H1 (cell line): ENCODE results near the gene BCAS3. TPM values are rescaled to one million over a fixed set of nuclear protein-coding genes. Genes with fewer than 3 reads are reported as not detected.

Experiments used
- CTCF ChIA-PET: fragments of 300-600 bp; sonication (Branson Sonifier 250); formaldehyde crosslinking; loops from one replicate; lab custom pipeline; 2021; ENCODE audit not compliant: partially characterized antibody; lab: Charles Lee
- POLR2A ChIA-PET: fragments of 300-600 bp; sonication (Branson Sonifier 250); formaldehyde crosslinking; loops from one replicate; lab custom pipeline; 2021; ENCODE audit warnings: inconsistent platforms; ENCODE audit not compliant: partially characterized antibody; lab: Charles Lee
- DNase-seq, 2 experiments: peaks; one replicate each; pipeline versions ENCODE4 v3.0.0 to v3.0.0-alpha.2; 2010 to 2022; ENCODE audit warnings: low spot score in 2 of 2, low read depth in 1 of 2, mixed read lengths in 1 of 2
- FAIRE-seq: peaks from 2 replicates; lab custom pipeline; 2011; peaks lifted over from hg19 to GRCh38; lab: Jason Lieb, UNC
- H2AFZ ChIP-seq: 2 replicates; pipeline ENCODE4 v1.8.1; 2012; ENCODE audit warnings: low read length, inconsistent platforms
- H2AK5ac ChIP-seq: 2 replicates; pipeline ENCODE4 v1.6.1; 2013; ENCODE audit warnings: low read depth, low read length
- H2BK120ac ChIP-seq: replicated peaks from 2 replicates; pipeline ENCODE3; 2013; ENCODE audit warnings: low read depth, low read length, inconsistent platforms
- H2BK12ac ChIP-seq: 2 replicates; pipeline ENCODE4 v1.6.1; 2013; ENCODE audit warnings: low read depth, low read length
- H2BK15ac ChIP-seq: 2 replicates; pipeline ENCODE4 v1.6.1; 2013; ENCODE audit warnings: low read length
- H2BK20ac ChIP-seq: 2 replicates; pipeline ENCODE4 v1.6.1; 2013; ENCODE audit warnings: low read length
- H2BK5ac ChIP-seq: 2 replicates; pipeline ENCODE4 v1.6.1; 2013; ENCODE audit warnings: low read depth, low read length
- H3K14ac ChIP-seq: 2 replicates; pipeline ENCODE4 v1.6.1; 2013; ENCODE audit warnings: inconsistent platforms; ENCODE audit not compliant: insufficient read length
- H3K18ac ChIP-seq: 2 replicates; pipeline ENCODE4 v1.6.1; 2013; ENCODE audit warnings: low read length; ENCODE audit errors: extremely low read depth
- H3K23ac ChIP-seq: 2 replicates; pipeline ENCODE4 v1.6.1; 2013; ENCODE audit warnings: inconsistent platforms; ENCODE audit not compliant: insufficient read length
- H3K23me2 ChIP-seq: 2 replicates; pipeline ENCODE4 v1.6.1; 2013; ENCODE audit warnings: low read depth, low read length
- H3K27ac ChIP-seq: 2 replicates; pipeline ENCODE4 v1.6.1; 2011; ENCODE audit warnings: low read depth, low read length, inconsistent platforms
- H3K27me3 ChIP-seq, 4 experiments: replicated peaks in 1 of 4; 1 replicate in 1 of 4; 2 replicates in 3 of 4; pipeline versions ENCODE4 v1.6.1 to v1.8.1; 2011 to 2013; ENCODE audit warnings: low read length in 3 of 4, mild to moderate bottlenecking in 3 of 4, inconsistent platforms in 2 of 4, mixed read lengths in 2 of 4, moderate library complexity in 1 of 4; ENCODE audit not compliant: control insufficient read depth in 3 of 4, insufficient read depth in 3 of 4; ENCODE audit errors: extremely low read depth in 1 of 4
- H3K36me3 ChIP-seq, 4 experiments: 2 replicates each; pipeline versions ENCODE4 v1.6.1 to v1.8.1; 2011 to 2013; ENCODE audit warnings: mild to moderate bottlenecking in 4 of 4, low read length in 3 of 4, moderate library complexity in 2 of 4, control low read depth in 1 of 4, inconsistent platforms in 1 of 4; ENCODE audit not compliant: insufficient read depth in 4 of 4, control insufficient read depth in 2 of 4
- H3K4ac ChIP-seq: replicated peaks from 2 replicates; pipeline ENCODE3; 2013; ENCODE audit warnings: low read length, low read depth, mixed read lengths, inconsistent platforms; ENCODE audit not compliant: insufficient read length
- H3K4me1 ChIP-seq, 4 experiments: replicated peaks in 1 of 4; 1 replicate in 1 of 4; 2 replicates in 3 of 4; pipeline versions ENCODE4 v1.6.1 to v1.8.1; 2011 to 2013; ENCODE audit warnings: low read length in 3 of 4, inconsistent platforms in 2 of 4, mixed read lengths in 1 of 4; ENCODE audit not compliant: insufficient read depth in 4 of 4, control insufficient read depth in 3 of 4
- H3K4me2 ChIP-seq, 2 experiments: 2 replicates each; pipeline versions ENCODE4 v1.6.1 to v1.8.1; 2011 to 2013; ENCODE audit warnings: low read depth in 2 of 2, low read length in 2 of 2, control low read depth in 1 of 2, inconsistent platforms in 1 of 2, mild to moderate bottlenecking in 1 of 2; ENCODE audit not compliant: insufficient read depth in 1 of 2
- H3K4me3 ChIP-seq, 4 experiments: fragments of 200-600, 300-600 bp in 1 of 4; sonication (generic), shearing (Covaris generic), sonication (Bioruptor Twin) in 1 of 4; 2 replicates each; pipeline versions ENCODE4 v1.5.1 to v1.8.1; 2011 to 2016; ENCODE audit warnings: low read length in 4 of 4, low read depth in 3 of 4, control low read depth in 2 of 4, inconsistent platforms in 2 of 4, mild to moderate bottlenecking in 2 of 4, mixed read lengths in 1 of 4, moderate library complexity in 1 of 4; ENCODE audit not compliant: insufficient read depth in 2 of 4; ENCODE audit errors: extremely low read depth in 1 of 4
- H3K56ac ChIP-seq: replicated peaks from 2 replicates; pipeline ENCODE3; 2013; ENCODE audit warnings: low read depth, mild to moderate bottlenecking, mixed read lengths, low read length, inconsistent platforms; ENCODE audit not compliant: insufficient read length
- H3K79me1 ChIP-seq: 2 replicates; pipeline ENCODE4 v1.6.1; 2013; ENCODE audit warnings: low read depth, low read length, control low read depth
- H3K79me2 ChIP-seq, 2 experiments: 2 replicates each; pipeline versions ENCODE4 v1.6.1 to v1.8.1; 2012 to 2013; ENCODE audit warnings: low read length in 2 of 2, mild to moderate bottlenecking in 2 of 2, inconsistent platforms in 1 of 2; ENCODE audit not compliant: insufficient read depth in 2 of 2, control insufficient read depth in 1 of 2
- H3K9ac ChIP-seq, 4 experiments: replicated peaks in 1 of 4; 1 replicate in 1 of 4; 2 replicates in 3 of 4; pipeline versions ENCODE4 v1.6.1 to v1.8.1; 2011 to 2013; ENCODE audit warnings: low read depth in 3 of 4, low read length in 3 of 4, control low read depth in 2 of 4, mild to moderate bottlenecking in 2 of 4, moderate library complexity in 2 of 4, inconsistent platforms in 1 of 4; ENCODE audit errors: extremely low read depth in 1 of 4
- H3K9me3 ChIP-seq, 2 experiments: 2 replicates each; pipeline versions ENCODE4 v1.6.1 to v1.8.1; 2012 to 2013; ENCODE audit warnings: mild to moderate bottlenecking in 2 of 2, moderate library complexity in 2 of 2, control low read depth in 1 of 2, inconsistent platforms in 1 of 2, low read depth in 1 of 2, low read length in 1 of 2, mixed read lengths in 1 of 2; ENCODE audit not compliant: insufficient read depth in 2 of 2
- H4K20me1 ChIP-seq, 2 experiments: replicated peaks in 1 of 2; 2 replicates each; pipeline versions ENCODE3 to v1.8.1; 2011 to 2013; ENCODE audit warnings: inconsistent platforms in 2 of 2, low read length in 2 of 2, mild to moderate bottlenecking in 1 of 2; ENCODE audit not compliant: insufficient read depth in 2 of 2, control insufficient read depth in 1 of 2
- H4K5ac ChIP-seq: 2 replicates; pipeline ENCODE4 v1.6.1; 2013; ENCODE audit warnings: low read length, low read depth, mixed read lengths, inconsistent platforms; ENCODE audit not compliant: insufficient read length
- H4K8ac ChIP-seq: 2 replicates; pipeline ENCODE4 v1.8.0; 2013; ENCODE audit warnings: mild to moderate bottlenecking, moderate library complexity, low read length, inconsistent platforms; ENCODE audit not compliant: insufficient read depth; ENCODE audit errors: extremely low read depth
- H4K91ac ChIP-seq: replicated peaks from 2 replicates; pipeline ENCODE3; 2013; ENCODE audit warnings: low read length, mixed read lengths, inconsistent platforms; ENCODE audit not compliant: insufficient read length
- CBX8 ChIP-seq: fragments of 300-800, 300-1000 bp; sonication (generic); IDR thresholded peaks from 2 replicates; pipeline ENCODE4 v1.7.1; 2016; ENCODE audit warnings: low read depth, low read length, borderline replicate concordance
- CHD1 ChIP-seq: IDR thresholded peaks from 2 replicates; pipeline ENCODE4 v1.6.1; 2012; ENCODE audit warnings: low read depth, low read length, improper control_type of control experiment
- GABPA ChIP-seq: IDR thresholded peaks from 2 replicates; pipeline ENCODE4 v1.6.1; 2011; ENCODE audit warnings: mild to moderate bottlenecking, low read length, moderate library complexity, borderline replicate concordance; ENCODE audit not compliant: insufficient read depth
- POLR2AphosphoS5 ChIP-seq: IDR thresholded peaks from 2 replicates; pipeline ENCODE4 v1.6.1; 2011; ENCODE audit warnings: low read depth, low read length
- SP2 ChIP-seq: IDR thresholded peaks from 2 replicates; pipeline ENCODE4 v1.6.1; 2012; ENCODE audit warnings: mild to moderate bottlenecking, low read length, inconsistent platforms
- TCF12 ChIP-seq: IDR thresholded peaks from 2 replicates; pipeline ENCODE4 v1.6.1; 2011; ENCODE audit warnings: low read depth, mild to moderate bottlenecking, low read length
- TEAD4 ChIP-seq: IDR thresholded peaks from 2 replicates; pipeline ENCODE4 v1.6.1; 2012; ENCODE audit warnings: low read depth, low read length, inconsistent platforms, mixed read lengths
- WGBS, 2 experiments: shearing (Covaris generic) in 1 of 2; methylation state at CpG; one replicate each; pipeline versions ENCODE4 v1.1.6 to v1.1.7; 2013 to 2015; ENCODE audit warnings: low lambda C conversion rate in 2 of 2, mixed read lengths in 2 of 2, inconsistent platforms in 1 of 2, low coverage in 1 of 2, missing lambda C conversion rate in 1 of 2; ENCODE audit not compliant: insufficient replicate concordance in 2 of 2, insufficient coverage in 1 of 2, insufficient read length in 1 of 2; ENCODE audit errors: extremely low coverage in 1 of 2, missing lambda C conversion rate in 1 of 2; 5-methylcytosine and 5-hydroxymethylcytosine counted together
- polyA plus RNA-seq, 7 experiments: library from polyadenylated mRNA; depleted of rRNA in 3 of 7; stranded (reverse) in 5 of 7; unstranded in 2 of 7; fragments of >200 nt in 5 of 7; fragments of 200-250 nt in 2 of 7; gene quantifications; 1 replicate in 5 of 7; 2 replicates in 1 of 7; 4 replicates in 1 of 7; pipeline versions ENCODE4 v1.2.1 to v1.2.3, GENCODE V29; 2011 to 2013; ENCODE audit warnings: missing spikeins in 2 of 7, mixed read lengths in 2 of 7
- total RNA-seq: library from RNA; stranded (reverse); fragmentation: NEBNext Ultra II Directional; extraction: Animal tissue kit (Norgen Biotek cat#: 25700); gene quantifications from 2 replicates; pipeline ENCODE4 v1.2.1, GENCODE V29; 2021

Gene BCAS3
- total and polyA plus RNA-seq, 2 of the 8 experiments (the other 6 are each of a cell fraction or from before 2014, with no cell fraction given), result 9.9 to 13.3 TPM

GRCh38 chr17:60679287-60679686 is 1.6 kb downstream of the BCAS3 start:
- H3K56ac ChIP-seq, result no peak overlapping the region
- no peaks in the 10 kb centered on the region for H4K20me1 ChIP-seq
- H3K36me3 ChIP-seq, result no peaks in the 10 kb centered on the region
- H2BK20ac ChIP-seq, result no peak overlapping the region
- H3K14ac ChIP-seq, result no peak overlapping the region
- peaks cover 0 to 2% (median 0%) of the 10 kb centered on the region in 4 experiments; a peak in 4 of 7 replicates for H3K4me1 ChIP-seq
- H3K4me3 ChIP-seq, result no peak overlapping the region
- no peak overlapping the region for H3K4ac ChIP-seq
- ChIA-PET POLR2A (interaction anchor here (1.1 kb wide), 1 partner anchor 167 kb away, joined by 3 read pairs; no protein-coding TSS in a partner anchor), CTCF (interaction anchor here (0.6 to 0.8 kb wide), 2 partner anchors 9 to 64 kb away, joined by 3 to 4 read pairs; no protein-coding TSS in a partner anchor)
- H2BK120ac ChIP-seq, result no peak overlapping the region
- FAIRE-seq (no peak), DNase-seq (no peak)
- no peak overlapping the region for H4K8ac ChIP-seq
- no peak overlapping the region for H3K4me2 ChIP-seq
- no peak overlapping the region for H3K9ac ChIP-seq
- H4K91ac ChIP-seq, result no peak overlapping the region
- H2BK12ac ChIP-seq, result no peak overlapping the region
- no peaks in the 10 kb centered on the region for H3K79me1 ChIP-seq
- H2AK5ac ChIP-seq, result no peak overlapping the region
- no peaks in the 10 kb centered on the region for H3K27me3 ChIP-seq
- no peak overlapping the region for H3K23ac ChIP-seq
- H3K27ac ChIP-seq, result no peak overlapping the region
- 89% methylated on average over 4 of the region's 4 CpGs; no CpG with 5 or more reads in 1 of the 2 experiments for WGBS, 2 experiments
- H2BK15ac ChIP-seq, result no peak overlapping the region
- no peak overlapping the region for H2AFZ ChIP-seq
- no peak overlapping the region for H2BK5ac ChIP-seq
- H4K5ac ChIP-seq, result no peak overlapping the region
- no peaks in the 10 kb centered on the region for H3K9me3 ChIP-seq
- no peaks in the 10 kb centered on the region for H3K79me2 ChIP-seq
- H3K23me2 ChIP-seq, result no peaks in the 10 kb centered on the region; the same call in 1 of the 2 replicates
- no peak overlapping the region for H3K18ac ChIP-seq
- TF ChIP-seq SP2, result no peak
- TF ChIP-seq TCF12, result no peak
- no peak for TF ChIP-seq TEAD4
- no peak for TF ChIP-seq GABPA
- no peak for TF ChIP-seq CBX8
- no peak for TF ChIP-seq CHD1
- no peak for TF ChIP-seq POLR2AphosphoS5
